Ureter (tissue), 1 donor: ENCODE results near the gene MATN4. TPM values are rescaled to one million over a fixed set of nuclear protein-coding genes. Genes with fewer than 3 reads are reported as not detected.
"Not testable (repeated sequence)": the region's sequence is repeated elsewhere in the genome, so short reads cannot be mapped to it uniquely, and the experiment has no call there.

Experiments
- DNase-seq: peaks from one replicate; pipeline ENCODE4 v3.0.0-alpha.2; 2020; ENCODE audit warnings: low spot score
- total RNA-seq: library from RNA; stranded (reverse); gene quantifications from one replicate; pipeline ENCODE4 v1.2.4, GENCODE V29; 2023
- donor health status: DM: yes; HTN: yes; CAD: no.

The MATN4 gene, protein sequence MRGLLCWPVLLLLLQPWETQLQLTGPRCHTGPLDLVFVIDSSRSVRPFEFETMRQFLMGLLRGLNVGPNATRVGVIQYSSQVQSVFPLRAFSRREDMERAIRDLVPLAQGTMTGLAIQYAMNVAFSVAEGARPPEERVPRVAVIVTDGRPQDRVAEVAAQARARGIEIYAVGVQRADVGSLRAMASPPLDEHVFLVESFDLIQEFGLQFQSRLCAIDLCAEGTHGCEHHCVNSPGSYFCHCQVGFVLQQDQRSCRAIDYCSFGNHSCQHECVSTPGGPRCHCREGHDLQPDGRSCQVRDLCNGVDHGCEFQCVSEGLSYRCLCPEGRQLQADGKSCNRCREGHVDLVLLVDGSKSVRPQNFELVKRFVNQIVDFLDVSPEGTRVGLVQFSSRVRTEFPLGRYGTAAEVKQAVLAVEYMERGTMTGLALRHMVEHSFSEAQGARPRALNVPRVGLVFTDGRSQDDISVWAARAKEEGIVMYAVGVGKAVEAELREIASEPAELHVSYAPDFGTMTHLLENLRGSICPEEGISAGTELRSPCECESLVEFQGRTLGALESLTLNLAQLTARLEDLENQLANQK
- total RNA-seq = not detected

DNA sequence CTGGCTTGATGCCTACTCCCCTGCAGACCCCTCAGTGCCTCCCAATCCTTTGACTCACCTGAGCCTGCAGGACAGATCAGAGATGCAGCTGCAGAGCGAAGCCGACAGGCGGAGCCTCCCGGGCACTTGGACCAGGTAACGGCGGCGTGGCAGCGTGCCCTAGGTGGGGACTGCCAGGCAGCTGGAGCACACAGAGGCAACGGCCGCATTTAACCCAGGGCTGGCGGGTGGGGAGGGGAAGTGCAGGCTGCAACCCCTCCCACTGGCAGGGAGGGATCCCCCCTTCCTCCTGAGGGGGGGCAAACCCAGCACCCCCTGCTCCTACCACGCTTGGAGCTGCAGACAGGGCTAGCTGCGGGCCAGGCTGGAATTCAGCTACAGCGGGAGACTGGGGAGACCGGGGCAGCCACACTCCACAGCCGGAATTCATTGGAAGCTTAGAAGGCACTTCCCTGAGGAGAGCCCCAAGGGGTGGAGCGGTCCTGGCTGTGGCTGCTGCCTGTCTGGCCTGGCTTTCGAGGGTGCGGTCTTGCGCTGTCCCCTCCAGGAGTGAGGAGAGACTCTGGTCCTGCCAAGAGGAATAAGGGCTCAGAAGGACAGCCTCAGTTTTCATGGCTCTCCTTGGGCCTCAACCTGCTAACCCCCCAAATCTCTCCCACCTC is at the start of gene MATN4:
TSS of gene MATN4 (minus strand) at position 183 of the 662 bp plus-strand sequence. CDS start 2,717 bp downstream, outside the sequence.
- DNase-seq = no peak

DNA sequence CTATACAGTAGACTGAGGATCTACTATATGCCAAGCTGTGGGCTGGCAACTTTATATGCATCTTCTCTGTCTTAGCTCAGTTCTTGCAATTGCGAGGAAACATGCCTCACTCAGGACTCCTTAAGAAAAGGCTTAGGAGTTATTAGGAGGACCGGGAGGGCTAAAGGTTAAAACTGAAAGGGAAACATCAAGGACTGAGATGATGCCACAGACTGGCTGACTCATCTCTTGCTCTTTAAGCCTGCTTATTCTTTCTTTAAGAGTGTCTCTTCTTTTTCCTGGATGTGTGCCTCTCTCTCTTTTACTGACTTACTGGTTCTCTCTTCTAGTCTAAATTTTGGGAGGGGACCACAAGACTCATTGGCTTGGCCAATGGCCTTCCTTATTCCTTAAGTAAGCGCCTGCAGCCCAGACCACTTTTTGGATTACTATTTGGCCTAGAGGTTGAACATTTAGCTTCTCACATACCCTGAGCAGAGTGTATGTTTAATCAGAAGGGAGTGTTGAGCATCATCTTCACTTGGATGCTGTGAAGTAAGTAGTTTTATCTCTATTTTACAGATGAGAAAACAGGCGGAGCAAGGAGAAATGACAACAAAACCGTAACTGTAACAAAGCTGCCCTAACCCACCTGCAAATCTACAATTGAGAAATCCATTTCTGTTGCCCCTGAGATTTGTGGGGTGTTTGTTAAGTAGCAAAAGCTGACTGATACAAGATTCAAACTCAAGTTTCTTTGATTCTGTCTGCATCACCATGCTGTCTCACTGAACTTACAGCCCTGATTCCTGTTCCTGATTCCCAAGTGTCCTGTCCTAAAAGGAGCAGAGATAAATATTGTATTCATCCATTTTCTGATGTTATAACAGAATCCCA is 47.3 kb upstream of the MATN4 start:
- DNase-seq = no peak

DNA sequence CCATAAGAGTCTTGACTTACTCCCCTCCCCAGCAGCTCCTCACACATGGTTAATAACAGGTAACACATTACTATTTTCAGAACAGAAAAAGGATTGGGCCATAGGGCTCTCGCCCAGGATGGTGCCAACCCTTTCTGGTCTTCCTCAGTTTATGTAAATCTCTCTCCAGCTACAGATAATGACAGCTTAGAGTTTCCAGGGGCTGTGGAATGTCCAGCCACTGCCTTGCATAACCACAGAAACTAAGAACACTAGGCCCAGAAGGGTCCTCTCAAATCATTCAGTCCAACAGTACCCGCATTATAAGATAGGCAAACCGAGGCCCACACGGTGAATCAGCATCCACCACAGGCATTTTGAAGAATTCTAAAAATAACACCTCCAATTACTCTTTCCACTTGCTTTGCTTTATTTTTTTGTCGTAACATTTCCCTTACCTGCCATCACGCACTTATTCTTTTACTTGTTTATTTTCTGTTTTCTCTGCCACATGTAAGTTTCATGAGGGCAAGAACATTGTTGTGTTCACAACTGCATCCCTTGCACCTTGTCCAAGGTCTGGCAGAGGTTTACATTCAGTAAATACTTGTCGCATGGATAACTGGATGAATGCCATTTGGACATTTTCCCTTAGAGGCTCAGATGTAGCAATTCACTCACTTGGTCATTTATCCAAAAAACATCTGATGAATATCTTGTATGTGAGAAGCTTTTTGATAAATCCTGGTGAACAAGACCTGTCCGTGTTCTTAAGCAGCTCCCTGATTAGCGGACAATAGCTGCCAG is 46.5 kb upstream of the MATN4 start:
- no peak for DNase-seq

DNA sequence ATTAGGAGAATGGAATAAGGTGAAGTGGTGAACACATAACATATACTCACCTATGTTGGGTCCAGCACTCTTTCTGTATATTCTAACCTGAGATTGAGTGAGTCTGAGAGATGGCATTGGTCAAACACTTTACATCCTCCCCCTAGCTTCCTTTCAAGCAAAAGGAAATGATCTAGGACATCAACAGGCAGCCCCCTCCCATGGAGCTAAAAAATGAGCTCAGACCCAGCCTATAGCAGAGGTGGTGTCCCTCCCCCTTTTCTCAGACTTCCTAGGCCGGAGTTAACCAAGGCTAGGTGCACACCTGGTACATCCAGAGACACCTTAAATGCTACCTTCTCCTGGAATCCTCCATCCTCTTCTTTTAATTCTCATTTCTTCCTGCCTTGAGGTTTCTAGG is 45.6 kb upstream of the MATN4 start:
- no peak for DNase-seq

DNA sequence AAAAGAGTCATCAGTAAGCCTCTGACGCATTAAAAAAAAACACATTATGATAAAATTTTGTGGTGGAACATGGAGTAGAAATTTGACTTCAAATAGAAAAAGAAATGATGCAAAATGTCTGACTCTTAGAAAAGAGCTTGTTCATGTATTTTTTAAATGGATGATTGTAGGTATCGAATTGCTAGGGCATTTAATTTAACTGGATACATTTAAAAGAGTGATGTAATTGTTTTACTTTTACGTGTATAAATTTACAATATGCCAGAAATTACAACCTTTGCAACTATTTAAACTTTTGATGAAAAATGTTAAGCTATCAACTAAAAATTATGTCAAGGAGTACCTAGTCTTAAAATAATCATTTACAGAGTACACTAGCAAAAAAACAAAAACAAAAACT is 44.6 kb upstream of the MATN4 start:
- no peak for DNase-seq

DNA sequence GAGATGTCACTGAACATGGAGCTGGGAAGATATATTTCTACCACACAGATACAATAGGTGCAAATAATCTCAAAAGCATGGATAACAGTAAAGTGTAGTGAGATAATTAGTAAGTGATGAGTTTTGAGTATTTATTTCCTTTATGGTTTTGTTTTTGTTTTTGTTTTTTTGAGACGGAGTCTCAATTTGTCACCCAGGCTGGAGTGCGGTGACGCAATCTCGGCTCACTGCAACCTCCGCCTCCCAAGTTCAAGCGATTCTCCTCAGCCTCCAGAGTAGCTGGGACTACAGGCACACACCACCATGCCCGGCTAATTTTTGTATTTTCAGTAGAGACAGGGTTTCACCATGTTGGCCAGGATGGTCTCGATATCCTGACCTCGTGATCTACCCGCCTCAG is 42.7 kb upstream of the MATN4 start:
- DNase-seq = not testable (repeated sequence)

DNA sequence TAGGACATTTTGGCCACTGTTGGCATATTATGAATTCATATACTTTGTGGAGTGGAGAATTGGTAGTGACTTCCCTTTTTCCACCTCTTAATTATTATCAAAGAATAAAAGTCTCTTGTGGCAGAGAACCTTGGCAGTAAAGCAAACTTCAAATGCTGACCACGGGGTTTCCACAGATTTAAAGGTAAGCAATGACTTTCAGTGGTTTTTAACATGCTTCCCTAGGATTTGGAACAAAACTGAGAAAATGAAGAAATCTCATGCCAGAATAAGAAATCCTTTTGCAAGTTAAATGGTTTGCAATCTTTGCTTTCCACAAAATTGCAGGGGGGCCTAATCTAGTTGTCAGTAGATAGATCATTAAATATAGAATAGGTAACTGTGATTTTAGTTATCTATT is 42.1 kb upstream of the MATN4 start:
- no peak for DNase-seq

DNA sequence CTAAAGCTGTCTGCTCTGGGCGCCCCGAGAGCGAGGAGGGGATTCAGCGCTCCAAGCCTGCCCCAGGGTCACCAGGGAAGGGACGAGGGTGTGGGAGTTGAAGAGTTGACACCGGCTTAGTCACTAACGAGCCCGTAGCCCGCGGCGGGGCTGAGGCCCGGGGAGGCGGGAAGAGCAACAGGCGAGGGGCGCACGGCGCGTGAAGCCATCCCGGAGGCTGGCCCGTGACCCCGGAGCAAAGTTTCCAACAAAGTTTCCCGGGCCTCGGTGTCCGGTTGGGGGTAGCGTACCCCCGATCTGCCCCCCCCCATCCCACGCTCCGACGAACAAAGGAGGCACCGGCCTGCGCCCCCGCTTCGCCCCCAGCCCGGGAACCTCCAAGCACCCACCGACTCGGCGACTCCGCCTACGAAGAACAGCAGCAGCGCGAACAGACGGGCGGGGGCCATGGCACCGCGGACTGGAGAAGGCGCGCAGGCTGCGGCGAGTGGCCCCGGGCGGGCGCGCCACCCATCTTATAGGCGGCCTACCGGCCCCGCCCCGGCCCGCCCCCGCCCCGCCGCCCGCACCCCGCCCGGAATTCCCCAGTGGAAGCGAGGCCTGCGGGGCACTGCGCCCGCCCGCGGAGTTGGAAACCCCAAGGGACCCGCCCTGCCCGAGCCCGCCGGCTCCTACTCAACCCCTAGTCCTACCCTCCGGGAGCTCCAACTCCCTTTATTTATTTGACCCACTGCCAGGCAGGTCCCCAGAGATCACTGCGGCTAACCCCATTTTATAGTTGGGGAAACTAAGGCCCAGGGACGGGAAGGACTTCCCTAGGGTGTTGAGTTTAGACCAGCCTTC is 40.1 kb upstream of the MATN4 start, which contains the start of gene SDC4:
TSS of gene SDC4 (minus strand) at position 489 of the 843 bp plus-strand sequence. CDS start at position 449, 40 bp downstream.
- DNase-seq = peak; percentile 72

DNA sequence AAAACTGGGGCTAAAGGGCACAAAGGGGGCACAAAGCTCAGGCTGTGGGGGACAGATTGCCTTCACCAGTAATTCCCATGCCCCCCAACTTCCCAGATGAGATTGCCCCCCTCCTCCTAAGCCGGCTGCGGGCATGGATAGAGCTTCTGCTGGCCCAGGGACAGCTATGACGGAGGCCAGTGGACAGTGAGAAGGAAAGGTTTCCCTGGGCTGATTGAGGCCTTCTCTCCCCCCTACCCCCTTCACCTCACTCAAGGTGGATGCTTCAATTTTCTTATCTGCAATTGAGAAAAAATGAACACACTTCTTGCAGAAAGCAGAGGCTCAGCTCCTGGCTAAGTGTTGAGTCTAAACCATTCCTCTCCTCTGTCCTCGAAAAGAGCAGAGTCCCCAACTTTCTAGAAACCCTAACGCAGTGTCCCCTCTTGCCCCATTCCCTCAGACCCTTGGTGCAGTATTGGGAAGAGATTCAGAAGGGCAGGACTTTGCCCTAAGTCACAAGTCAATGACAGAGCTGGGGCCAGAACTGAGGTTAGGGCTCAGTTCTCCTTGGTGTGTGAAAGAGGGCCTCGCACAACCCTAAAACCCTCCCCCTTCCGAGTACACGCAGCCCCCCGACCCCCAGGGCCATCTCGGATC is 39.3 kb upstream of the MATN4 start:
- no peak for DNase-seq

DNA sequence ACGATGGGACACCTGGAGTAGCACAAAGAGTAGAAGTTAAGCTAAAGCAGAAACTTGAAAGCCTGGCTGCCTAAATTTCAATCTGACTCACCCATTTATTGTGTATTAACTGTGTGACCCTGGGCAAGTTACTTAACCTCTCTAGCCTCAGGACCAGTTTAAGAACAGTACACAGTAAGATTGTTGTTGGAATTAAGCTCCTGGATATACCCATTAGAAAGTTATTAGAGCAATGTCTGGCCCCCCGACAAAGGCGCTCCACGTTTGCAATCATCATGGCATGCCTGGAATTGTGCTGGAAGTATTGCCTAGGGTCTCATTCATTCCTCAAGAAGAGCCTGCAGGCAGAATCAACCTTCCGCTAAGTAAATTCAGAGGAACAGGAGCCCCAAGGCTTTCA is 38.8 kb upstream of the MATN4 start:
- DNase-seq = no peak

DNA sequence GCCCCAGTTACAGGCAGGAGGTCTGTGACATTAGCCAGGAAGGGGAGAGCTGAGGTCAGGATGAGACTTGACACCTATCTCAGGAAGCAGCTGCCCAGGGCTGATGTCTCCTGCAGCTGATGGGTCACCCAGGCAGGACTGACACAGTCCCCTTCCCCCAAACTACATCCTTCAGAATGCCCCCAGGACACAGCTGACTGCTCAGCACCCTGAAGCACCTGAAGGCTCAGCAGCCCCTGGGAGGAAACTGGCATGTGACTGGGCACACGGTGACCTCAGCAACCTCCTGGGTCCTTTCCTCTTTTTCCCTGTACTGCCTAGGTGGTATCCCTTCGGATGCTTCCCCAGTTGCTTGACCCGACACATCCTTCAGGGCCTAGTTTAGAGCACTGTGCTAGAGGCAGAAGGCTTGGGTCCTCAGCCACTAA is 38.2 kb upstream of the MATN4 start:
- no peak for DNase-seq

DNA sequence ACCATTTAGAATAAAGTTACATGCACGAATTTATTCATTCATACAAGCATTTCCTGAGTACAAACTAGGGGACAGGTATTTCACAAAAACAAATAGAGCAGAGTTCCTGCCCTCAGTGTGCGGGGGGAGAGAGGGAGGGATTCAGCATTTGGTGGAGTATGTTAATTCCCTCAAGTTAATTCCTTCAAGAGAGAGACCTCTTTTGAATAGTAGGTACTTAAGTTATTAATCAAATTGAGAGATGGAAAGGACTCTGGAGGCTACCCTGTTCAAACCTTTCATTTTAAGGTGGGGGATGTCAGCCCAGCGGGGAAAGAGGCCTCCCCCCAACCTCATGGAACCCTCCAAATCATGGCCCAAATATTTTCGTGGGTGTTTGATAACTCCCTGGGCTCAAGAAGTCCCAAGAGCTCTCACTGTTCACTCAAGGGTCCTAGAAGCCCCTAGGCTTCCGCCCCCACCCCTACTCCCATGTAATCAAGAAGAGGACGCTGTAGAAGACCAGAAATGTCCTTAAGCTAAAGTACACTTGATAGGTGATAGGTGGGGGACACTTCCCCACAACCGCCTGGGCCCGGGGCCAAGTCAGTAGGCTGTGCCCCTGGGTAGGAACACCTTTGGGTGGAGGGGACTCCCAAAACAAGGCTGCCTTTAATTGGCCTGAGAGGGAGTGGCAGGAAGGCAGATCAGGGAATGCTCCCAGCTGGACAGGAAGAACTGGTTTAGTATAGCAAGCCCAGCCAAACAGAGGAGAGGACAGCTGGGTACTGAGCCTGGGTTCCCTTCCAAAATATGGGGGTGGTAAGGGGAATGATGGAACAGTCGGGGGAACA is 37.2 kb upstream of the MATN4 start:
- DNase-seq = peak; percentile 82

DNA sequence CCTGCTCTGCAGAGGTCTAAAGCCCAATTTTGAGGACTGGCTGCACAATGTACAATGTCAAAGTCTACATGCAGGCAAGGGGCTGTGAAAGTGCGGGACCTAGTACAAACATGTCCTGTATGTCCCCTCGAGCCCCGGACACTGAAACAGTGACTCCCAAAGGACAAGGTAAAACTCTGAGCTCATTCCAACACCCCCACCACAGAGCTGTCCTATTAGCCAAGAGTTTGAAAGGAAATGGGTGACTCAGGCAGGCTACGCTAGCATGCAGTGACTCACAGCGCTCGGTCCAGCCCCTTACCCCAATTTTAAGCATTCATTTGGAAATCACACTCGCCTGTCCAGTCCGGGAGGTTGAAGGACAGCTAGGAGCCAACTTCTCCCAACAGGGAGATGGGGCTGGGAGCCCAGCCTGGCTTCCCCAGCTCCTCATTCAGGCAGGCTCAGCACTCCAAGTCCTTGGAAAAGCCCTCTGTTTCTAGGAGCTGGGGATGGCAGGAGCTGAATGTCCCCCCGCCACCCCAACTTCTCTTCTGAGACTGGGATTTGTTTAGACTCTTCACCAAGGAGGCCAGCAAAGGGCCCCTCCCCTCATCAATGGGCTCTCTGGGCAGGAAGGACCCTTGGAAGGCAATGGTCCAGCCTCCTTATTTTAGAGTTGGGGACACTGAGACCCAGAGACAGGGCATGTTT is 36.2 kb upstream of the MATN4 start:
- DNase-seq = peak; percentile 80

DNA sequence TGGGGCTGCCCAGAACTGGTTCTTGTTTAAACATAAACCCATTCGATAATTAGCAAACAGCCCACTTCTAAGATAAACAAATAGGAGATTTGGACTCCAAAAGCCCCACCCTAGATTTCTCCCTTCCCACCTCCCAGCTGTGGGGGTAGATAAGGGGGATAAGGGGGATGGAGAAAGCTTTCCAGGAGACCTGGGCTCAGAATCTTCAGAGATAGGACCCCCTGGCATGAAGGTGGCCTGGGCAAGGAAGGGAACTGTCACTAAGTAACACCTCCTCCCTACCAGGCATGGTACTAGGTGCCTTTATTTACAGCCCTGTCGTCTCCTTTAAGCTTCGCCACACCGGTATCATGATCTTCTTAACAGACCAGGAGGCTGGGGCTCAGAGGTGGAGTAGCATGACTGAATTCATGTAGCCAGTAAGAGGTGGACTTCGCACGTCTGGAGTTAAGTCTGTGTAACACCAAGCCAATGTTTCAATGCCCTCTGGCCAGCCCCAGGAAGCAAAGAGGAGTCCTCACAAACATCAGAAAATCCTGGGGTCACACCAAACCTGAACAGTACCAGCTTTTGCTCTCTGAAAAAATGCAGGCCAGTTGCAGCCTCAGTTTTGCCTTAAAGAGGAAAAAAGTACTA is 35.6 kb upstream of the MATN4 start:
- DNase-seq = no peak

DNA sequence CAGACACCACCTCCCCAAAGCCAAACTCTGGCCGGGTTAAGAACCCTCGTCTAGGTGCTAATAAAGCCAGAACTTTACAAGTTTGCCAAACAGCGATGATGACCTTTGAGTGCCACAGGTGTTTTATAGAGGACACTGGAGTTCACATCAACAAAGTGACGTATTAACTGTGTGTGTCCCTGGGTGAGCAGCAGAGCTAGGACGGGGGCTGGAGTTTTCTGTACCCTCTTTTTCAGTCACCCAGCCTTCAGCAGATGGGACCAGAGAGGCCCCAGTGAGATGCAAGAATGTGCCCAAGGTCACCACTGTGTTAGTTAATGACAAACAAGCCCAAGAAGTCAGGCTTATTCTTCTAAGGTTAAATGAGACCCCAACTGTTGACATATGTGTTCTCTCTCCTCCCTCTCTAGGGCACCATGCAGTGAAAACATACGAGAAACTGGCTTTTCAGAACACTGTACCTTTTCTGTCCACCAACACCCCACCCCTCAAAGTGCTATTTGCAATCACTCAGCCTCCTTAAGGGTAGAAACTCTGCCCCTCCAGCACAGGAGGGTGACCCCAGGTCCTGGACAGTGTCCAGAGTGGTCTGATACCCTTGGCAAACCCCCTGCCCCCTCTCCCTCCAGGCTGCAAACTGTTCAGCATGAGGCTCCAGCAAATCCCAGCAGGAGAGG is 34.9 kb upstream of the MATN4 start:
- DNase-seq = peak; percentile 73

DNA sequence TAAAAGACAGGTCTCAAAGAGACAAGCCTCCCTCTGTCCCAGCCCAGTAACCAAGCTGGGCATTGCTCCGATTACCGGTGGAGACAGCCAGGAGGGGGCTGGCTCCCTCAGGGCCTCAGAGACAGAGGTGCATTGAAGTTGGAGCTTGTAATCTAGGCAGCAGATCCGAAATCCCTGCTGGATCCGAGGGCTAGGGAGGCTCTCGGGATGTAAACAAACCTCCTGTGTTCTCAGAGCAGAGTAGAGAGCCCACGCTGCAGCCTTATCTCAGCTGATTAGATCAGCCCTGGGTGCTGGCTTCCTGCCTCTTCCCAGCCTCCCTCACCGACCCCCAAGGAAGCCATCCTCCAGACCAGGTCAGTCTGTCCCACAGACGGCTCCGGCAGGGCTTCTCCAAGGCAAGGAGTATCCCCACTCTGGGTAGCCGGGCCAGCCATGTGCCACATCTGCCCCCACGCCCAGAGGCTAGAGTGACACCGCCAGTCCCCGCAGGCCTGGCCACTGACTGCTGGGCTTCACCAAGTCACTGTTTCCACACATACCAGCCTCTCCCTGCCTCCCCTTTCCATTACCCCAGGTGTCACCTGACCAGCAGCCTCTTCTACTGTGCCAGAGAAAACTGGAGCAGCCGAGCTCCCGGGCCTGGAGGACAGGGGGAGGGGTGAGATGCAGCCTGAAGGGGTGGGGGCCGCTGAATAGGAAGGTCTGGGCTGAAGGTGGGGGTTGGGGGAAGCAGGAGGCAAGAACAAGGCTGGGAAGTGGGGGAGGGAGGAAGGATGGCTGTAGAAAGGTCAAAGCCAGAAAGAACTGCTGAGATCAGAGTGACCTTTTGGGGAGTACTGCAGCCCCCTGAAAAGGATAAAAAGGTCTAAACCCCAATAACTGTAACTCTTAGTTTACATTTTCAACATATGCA is 34.1 kb upstream of the MATN4 start:
- peak; percentile 80 for DNase-seq
